Activated CD4-positive, alpha-beta T cell treated with anti-CD3 and anti-CD28 coated beads, Interleukin-2, amount 50 U/mL, for 24 hours (primary cell): ENCODE measurements around the gene GIT1.

Experiments
- DNase-seq, 2 donors: peaks; one replicate each; pipeline ENCODE4 v3.0.0-alpha.2; 2020; ENCODE audit warnings: low read depth in 1 of 2, low spot score in 1 of 2

The GIT1 gene

DNA sequence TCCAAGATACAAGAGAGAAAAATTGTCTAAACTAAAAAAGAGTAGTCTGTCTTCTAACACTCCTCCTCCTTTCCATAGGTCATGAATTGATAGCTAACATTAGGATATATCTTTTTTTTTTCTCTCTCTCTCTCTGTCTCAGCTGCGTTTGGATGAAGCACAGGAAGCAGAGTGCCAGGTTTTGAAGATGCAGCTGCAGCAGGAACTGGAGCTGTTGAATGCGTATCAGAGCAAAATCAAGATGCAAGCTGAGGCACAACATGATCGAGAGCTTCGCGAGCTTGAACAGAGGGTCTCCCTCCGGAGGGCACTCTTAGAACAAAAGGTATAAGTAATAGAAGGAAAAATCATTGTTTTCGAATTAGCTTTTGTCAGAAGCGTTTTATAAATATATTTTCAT is 55.5 kb downstream of the GIT1 start:
- DNase-seq = no peak

DNA sequence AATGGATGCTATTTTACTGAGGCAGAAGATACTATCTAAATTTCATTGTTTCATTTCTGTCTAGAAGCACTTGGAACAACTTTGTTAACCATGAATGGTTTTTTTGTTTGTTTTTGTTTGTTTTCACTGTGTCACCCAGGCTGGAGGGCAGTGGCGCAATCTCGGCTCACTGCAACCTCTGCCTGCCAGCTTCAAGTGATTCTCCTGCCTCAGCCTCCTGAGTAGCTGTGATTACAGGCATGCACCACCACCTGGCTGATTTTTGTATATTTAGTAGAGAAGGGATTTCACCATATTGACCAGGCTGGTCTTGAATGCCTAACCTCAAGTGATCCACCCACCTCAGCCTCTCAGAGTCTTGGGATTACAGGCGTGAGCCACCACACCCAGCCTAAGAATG is 63.1 kb downstream of the GIT1 start:
- no peak for DNase-seq

DNA sequence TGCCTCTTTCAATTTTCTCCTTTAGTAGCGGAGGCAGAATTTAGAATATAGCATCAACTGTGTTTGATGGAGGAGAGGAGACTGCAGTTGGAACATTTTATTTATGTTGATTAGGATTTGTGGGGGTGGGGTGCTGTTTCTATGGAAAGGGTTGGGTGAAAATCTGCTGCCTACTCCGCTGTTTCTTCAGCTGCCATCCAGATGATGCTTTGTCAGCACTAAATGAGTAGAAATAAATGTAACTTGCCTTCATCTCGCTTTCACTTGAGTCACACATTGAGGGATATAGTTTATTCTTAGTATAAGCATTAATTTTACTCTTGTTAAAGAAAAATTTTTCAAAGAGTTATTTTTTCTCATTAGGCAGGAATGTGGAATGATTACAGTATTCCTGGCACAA is 64.8 kb downstream of the GIT1 start:
- no peak for DNase-seq
